GM23338 (cell line): ENCODE data around the gene LSP1.

Experiments used
- CREB1 ChIP-seq: fragments of 250-450 bp; sonication (Bioruptor Pico); IDR thresholded peaks from 2 replicates; pipeline ENCODE4 v1.5.0; 2020; ENCODE audit warnings: low read depth, mild to moderate bottlenecking, moderate library complexity
- EZH2 ChIP-seq: fragments of 200-600 bp; sonication (generic); IDR thresholded peaks from one replicate; pipeline ENCODE4 v1.8.0; 2017; ENCODE audit warnings: antibody characterized with exemption, mild to moderate bottlenecking, low read depth; ENCODE audit not compliant: unreplicated experiment
- EZH2phosphoT487 ChIP-seq: fragments of 200-600 bp; sonication (generic); IDR thresholded peaks from one replicate; pipeline ENCODE4 v1.8.1; 2018; ENCODE audit warnings: antibody characterized with exemption; ENCODE audit not compliant: unreplicated experiment
- POLR2AphosphoS5 ChIP-seq: IDR thresholded peaks from 2 replicates; pipeline ENCODE4 v1.6.1; 2016; ENCODE audit warnings: antibody characterized with exemption, low read depth
- STAT1 ChIP-seq: IDR thresholded peaks from one replicate; pipeline ENCODE4 v1.6.1; 2016; ENCODE audit warnings: antibody characterized with exemption; ENCODE audit not compliant: unreplicated experiment
- ZNF114 ChIP-seq: fragments of 250-450 bp; sonication (Bioruptor Pico); IDR thresholded peaks from 2 replicates; pipeline ENCODE4 v1.5.0; 2020; ENCODE audit warnings: mild to moderate bottlenecking, moderate library complexity
- TF ChIP-seq, protein P1 (sequence below), 2 experiments: fragments of 200-600 bp in 1 of 2; sonication (generic) in 1 of 2; conservative IDR thresholded peaks; 2 replicates each; pipeline versions ENCODE4 v1.5.1 to v1.6.1; 2016 to 2017; ENCODE audit warnings: antibody characterized with exemption in 2 of 2, low read depth in 2 of 2, mild to moderate bottlenecking in 2 of 2, moderate library complexity in 1 of 2
- TF ChIP-seq, protein P2 (sequence below): IDR thresholded peaks from one replicate; pipeline ENCODE4 v1.6.1; 2018; ENCODE audit warnings: antibody characterized with exemption; ENCODE audit not compliant: unreplicated experiment

DNA sequence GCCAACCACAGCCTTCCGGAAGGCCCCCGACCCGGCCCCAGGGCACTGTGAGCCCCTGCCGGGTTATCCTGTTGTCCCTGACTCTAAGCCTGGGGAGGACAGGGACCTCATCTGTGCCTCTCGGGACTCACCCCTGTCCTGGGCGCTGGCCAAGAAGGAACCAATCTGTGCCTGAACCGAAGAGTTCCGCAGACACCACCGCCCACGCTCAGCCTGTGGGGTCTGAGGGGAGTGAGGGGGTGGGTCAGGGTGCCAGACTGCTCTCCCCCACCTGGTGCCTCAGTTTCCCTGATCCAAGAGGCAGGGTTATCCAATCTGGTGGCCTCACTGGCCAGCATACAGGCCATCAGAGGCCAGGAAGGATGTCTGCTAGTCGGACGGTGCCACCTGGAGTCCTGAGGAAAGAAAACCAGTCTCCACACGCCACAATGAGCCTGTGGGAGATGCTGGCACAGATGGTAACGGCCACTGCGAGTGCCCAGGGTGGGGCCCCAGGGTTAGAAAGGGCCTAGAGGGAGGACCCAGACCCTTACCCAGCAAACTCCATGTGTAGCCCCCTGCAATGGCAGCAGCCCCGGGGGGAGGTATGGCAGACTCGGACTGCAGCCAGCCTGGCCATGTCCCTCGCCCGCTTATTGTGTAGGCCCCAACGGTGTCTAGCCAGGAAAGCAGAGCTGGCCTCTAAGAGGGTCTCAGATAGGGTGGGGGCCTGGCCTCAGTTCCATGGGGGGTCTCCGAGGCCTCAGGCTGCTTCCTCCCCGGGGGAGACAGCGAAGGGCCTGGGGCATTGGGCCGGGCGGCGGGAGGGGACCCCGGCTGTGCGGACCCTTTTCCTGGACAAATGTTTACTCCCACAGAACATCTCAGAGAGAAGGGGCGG lies 65.8 kb downstream of the LSP1 start:
- TF ChIP-seq, protein P1, sequence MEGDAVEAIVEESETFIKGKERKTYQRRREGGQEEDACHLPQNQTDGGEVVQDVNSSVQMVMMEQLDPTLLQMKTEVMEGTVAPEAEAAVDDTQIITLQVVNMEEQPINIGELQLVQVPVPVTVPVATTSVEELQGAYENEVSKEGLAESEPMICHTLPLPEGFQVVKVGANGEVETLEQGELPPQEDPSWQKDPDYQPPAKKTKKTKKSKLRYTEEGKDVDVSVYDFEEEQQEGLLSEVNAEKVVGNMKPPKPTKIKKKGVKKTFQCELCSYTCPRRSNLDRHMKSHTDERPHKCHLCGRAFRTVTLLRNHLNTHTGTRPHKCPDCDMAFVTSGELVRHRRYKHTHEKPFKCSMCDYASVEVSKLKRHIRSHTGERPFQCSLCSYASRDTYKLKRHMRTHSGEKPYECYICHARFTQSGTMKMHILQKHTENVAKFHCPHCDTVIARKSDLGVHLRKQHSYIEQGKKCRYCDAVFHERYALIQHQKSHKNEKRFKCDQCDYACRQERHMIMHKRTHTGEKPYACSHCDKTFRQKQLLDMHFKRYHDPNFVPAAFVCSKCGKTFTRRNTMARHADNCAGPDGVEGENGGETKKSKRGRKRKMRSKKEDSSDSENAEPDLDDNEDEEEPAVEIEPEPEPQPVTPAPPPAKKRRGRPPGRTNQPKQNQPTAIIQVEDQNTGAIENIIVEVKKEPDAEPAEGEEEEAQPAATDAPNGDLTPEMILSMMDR (conservative IDR thresholded peaks at IDR 0.05; ENCODE audit: low read depth in 2 of 2): no peak
- no peak for TF ChIP-seq EZH2
- TF ChIP-seq EZH2phosphoT487: no peak
- no peak for TF ChIP-seq POLR2AphosphoS5
- TF ChIP-seq, protein P2, sequence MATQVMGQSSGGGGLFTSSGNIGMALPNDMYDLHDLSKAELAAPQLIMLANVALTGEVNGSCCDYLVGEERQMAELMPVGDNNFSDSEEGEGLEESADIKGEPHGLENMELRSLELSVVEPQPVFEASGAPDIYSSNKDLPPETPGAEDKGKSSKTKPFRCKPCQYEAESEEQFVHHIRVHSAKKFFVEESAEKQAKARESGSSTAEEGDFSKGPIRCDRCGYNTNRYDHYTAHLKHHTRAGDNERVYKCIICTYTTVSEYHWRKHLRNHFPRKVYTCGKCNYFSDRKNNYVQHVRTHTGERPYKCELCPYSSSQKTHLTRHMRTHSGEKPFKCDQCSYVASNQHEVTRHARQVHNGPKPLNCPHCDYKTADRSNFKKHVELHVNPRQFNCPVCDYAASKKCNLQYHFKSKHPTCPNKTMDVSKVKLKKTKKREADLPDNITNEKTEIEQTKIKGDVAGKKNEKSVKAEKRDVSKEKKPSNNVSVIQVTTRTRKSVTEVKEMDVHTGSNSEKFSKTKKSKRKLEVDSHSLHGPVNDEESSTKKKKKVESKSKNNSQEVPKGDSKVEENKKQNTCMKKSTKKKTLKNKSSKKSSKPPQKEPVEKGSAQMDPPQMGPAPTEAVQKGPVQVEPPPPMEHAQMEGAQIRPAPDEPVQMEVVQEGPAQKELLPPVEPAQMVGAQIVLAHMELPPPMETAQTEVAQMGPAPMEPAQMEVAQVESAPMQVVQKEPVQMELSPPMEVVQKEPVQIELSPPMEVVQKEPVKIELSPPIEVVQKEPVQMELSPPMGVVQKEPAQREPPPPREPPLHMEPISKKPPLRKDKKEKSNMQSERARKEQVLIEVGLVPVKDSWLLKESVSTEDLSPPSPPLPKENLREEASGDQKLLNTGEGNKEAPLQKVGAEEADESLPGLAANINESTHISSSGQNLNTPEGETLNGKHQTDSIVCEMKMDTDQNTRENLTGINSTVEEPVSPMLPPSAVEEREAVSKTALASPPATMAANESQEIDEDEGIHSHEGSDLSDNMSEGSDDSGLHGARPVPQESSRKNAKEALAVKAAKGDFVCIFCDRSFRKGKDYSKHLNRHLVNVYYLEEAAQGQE: no peak
- no peak for TF ChIP-seq CREB1 (CRISPR knock-in tag)
- no peak for TF ChIP-seq ZNF114 (CRISPR knock-in tag)
- TF ChIP-seq STAT1: no peak
